Keratinocyte (primary cell): ENCODE results near the gene GRIA3.

Experiments
- EZH2 ChIP-seq: IDR thresholded peaks from one replicate; pipeline ENCODE4 v1.6.1; 2012; ENCODE audit warnings: inconsistent platforms, mild to moderate bottlenecking, low read length, moderate library complexity
- TF ChIP-seq, protein P1 (sequence below), 3 experiments: IDR thresholded peaks in 1 of 3; conservative IDR thresholded peaks in 1 of 3; optimal IDR thresholded peaks in 1 of 3; 2 replicates in 2 of 3; 3 replicates in 1 of 3; pipeline versions ENCODE3 to v1.5.1; 2011; ENCODE audit warnings: low read length in 3 of 3, mild to moderate bottlenecking in 3 of 3, moderate library complexity in 2 of 3, control low read depth in 1 of 3, inconsistent platforms in 1 of 3; ENCODE audit not compliant: insufficient read depth in 2 of 3; ENCODE audit errors: extremely low read depth in 1 of 3

DNA sequence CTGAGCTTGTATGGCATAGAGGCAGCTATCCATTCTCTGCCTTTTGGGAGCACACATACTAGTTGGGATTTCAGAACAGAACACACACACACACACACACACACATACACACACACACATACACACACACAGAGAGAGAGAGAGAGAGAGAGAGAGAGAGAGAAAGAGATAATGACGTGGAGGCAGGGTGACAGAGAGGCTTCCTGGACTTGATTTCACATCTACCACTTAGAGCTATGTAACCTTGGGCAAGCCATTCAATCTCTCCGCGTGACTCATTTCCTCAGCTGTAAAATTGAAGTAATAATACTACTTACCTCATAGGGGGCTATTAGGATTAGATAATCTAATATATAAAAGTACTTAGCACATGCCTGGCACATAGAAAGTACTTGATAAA is 12.3 kb upstream of the GRIA3 start:
- TF ChIP-seq, protein P1, sequence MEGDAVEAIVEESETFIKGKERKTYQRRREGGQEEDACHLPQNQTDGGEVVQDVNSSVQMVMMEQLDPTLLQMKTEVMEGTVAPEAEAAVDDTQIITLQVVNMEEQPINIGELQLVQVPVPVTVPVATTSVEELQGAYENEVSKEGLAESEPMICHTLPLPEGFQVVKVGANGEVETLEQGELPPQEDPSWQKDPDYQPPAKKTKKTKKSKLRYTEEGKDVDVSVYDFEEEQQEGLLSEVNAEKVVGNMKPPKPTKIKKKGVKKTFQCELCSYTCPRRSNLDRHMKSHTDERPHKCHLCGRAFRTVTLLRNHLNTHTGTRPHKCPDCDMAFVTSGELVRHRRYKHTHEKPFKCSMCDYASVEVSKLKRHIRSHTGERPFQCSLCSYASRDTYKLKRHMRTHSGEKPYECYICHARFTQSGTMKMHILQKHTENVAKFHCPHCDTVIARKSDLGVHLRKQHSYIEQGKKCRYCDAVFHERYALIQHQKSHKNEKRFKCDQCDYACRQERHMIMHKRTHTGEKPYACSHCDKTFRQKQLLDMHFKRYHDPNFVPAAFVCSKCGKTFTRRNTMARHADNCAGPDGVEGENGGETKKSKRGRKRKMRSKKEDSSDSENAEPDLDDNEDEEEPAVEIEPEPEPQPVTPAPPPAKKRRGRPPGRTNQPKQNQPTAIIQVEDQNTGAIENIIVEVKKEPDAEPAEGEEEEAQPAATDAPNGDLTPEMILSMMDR (optimal IDR thresholded peaks at IDR 0.05 in 1 of 3, IDR thresholded peaks at IDR 0.05 in 1 of 3, conservative IDR thresholded peaks at IDR 0.05 in 1 of 3; ENCODE audit: extremely low read depth in 1 of 3, insufficient read depth in 2 of 3, low read length in 3 of 3), result no peak
- TF ChIP-seq EZH2, result no peak
